ENCODE measurements around the gene MYH6. TPM values are rescaled to one million over a fixed set of nuclear protein-coding genes. Genes with fewer than 3 reads are reported as not detected.

MYH6 gene
- total RNA-seq, 1 donor from 2014 or later = not detected

DNA sequence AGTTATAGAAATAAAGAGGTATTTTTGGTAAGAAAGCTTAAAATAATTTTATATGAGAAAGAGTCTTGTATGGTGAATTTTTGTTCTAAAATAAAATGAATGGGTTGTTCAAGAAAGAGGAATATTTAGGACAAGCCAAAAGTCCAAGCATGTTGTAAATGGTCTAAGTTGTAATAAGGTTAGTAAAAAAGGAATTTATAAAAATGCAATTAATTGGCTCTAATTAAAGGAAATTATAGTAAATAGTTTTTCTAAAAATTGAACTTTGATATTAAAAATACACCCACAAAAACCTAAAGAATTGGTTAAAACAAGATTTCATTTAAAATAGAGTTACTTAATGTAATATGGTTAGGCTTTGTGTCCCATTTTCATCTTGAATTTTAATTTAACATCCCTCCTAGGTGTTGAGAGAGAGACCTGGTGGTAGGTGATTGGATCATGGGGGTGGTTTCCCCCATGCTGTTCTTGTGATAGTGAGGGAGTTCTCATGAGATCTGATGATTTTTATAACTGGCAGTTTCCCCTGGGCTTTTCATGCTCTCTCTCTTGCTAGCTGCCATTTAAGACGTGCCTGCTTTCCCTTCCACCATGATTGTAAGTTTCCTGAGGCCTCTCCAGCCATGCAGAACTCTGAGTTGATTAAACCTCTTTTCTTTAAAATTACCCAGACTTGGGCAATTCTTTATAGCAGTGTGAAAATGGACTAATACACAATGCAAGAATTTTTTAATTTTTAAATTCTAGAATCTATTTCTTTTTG is 68.4 kb downstream of the MYH6 start:
- DNase-seq (ENCODE audit: low read depth, low spot score) = no peak

- DNase-seq (ENCODE audit: low read depth, low spot score) = no peak
These were observed 72.5 kb downstream of the MYH6 start for GRCh38 chr14:23335623-23336022.

Other genes starting within 250 kb of the MYH6 start
- 0.46 and 0.78 TPM in 2 replicates for gene SLC7A8, start 224.6 kb downstream of the MYH6 start, total RNA-seq
- not detected in 2 replicates for gene RNF212B, start 170.3 kb downstream of the MYH6 start, total RNA-seq
- 4.0 and 5.8 TPM in 2 replicates for gene HOMEZ, start 122.1 kb downstream of the MYH6 start, total RNA-seq
- 1.8 and 2.0 TPM in 2 replicates for gene PPP1R3E, start 105.4 kb downstream of the MYH6 start, total RNA-seq
- 17.5 and 18.3 TPM in 2 replicates for gene BCL2L2, start 101.4 kb downstream of the MYH6 start, total RNA-seq
- gene PABPN1, start 86.8 kb downstream of the MYH6 start, total RNA-seq = 132 and 144 TPM in 2 replicates
- 0.99 and 5.7 TPM in 2 replicates for gene SLC22A17, start 55.4 kb downstream of the MYH6 start, total RNA-seq
- gene EFS, start 43.1 kb downstream of the MYH6 start, total RNA-seq = not detected in 2 replicates
- not detected in 2 replicates for gene IL25, start 35.5 kb downstream of the MYH6 start, total RNA-seq
- gene CMTM5, start 31.2 kb downstream of the MYH6 start, total RNA-seq = not detected in 2 replicates
- gene MYH7, start 27.4 kb upstream of the MYH6 start, total RNA-seq = not detected in 2 replicates
- gene NGDN, start 61.4 kb upstream of the MYH6 start, total RNA-seq = 51.7 and 58.2 TPM in 2 replicates
- 0.26 and 0.49 TPM in 2 replicates for gene ZFHX2, start 143.5 kb upstream of the MYH6 start, total RNA-seq
- 12.2 and 15.7 TPM in 2 replicates for gene THTPA, start 148.0 kb upstream of the MYH6 start, total RNA-seq
- 6.7 and 6.8 TPM in 2 replicates for gene AP1G2, start 159.5 kb upstream of the MYH6 start, total RNA-seq
- gene JPH4, start 170.5 kb upstream of the MYH6 start, total RNA-seq = not detected in 2 replicates
- gene DHRS2, start 228.1 kb upstream of the MYH6 start, total RNA-seq = 0.07 and 0.21 TPM in 2 replicates